K562 (cell line): ENCODE data around the gene MTOR. TPM values are rescaled to one million over a fixed set of nuclear protein-coding genes. Genes with fewer than 3 reads are reported as not detected.

ENCODE experiments used
- ATAC-seq: fragments of 200-7000 bp; cut with Tn5 transposase; 3 replicates; pipeline ENCODE4 v1.9.1; 2020; ENCODE audit warnings: moderate library complexity
- BruUV-seq: library from RNA; stranded (reverse); fragments of 400-500 nt; replicated peaks from 2 replicates; lab custom pipeline; 2021; lab: Mats Ljungman, UMichigan
- CTCF ChIA-PET: fragments of 300-600 bp; formaldehyde crosslinking; extraction: SDS; loops from one replicate; lab custom pipeline; 2021; ENCODE audit warnings: low intra/inter-chr PET ratio; lab: Yijun Ruan, JAX
- POLR2A ChIA-PET: fragments of 300-600, 350-650 bp; sonication (Branson Sonifier 250); formaldehyde crosslinking; extraction: SDS; loops from one replicate; lab custom pipeline; 2021; ENCODE audit warnings: antibody characterized with exemption, inconsistent platforms; lab: Yijun Ruan, JAX
- DNase-seq, 4 experiments: peaks; one replicate each; pipeline versions ENCODE4 v3.0.0 to v3.0.0-alpha.2; 2011 to 2018; ENCODE audit warnings: low spot score in 3 of 4, mixed read lengths in 3 of 4; ENCODE audit errors: extremely low read depth in 1 of 4
- FAIRE-seq: peaks from 2 replicates; lab custom pipeline; 2011; peaks lifted over from hg19 to GRCh38; lab: Jason Lieb, UNC
- H2AFZ ChIP-seq: 2 replicates; pipeline ENCODE4 v1.6.0; 2011; ENCODE audit warnings: low read depth, low read length, control low read depth, inconsistent platforms
- H3K27ac ChIP-seq: fragments of 200-600 bp; 3 replicates; pipeline ENCODE4 v1.8.0; 2011; ENCODE audit warnings: low read depth, mild to moderate bottlenecking, control low read depth, inconsistent platforms, low read length, moderate library complexity, mixed read lengths; ENCODE audit errors: extremely low read depth
- H3K27me3 ChIP-seq, 2 experiments: fragments of 300-600 bp in 1 of 2; 2 replicates in 1 of 2; 3 replicates in 1 of 2; pipeline versions ENCODE4 v1.6.0 to v1.8.0; 2011; ENCODE audit warnings: inconsistent platforms in 2 of 2, low read length in 2 of 2, mild to moderate bottlenecking in 1 of 2, mixed read lengths in 1 of 2, moderate library complexity in 1 of 2; ENCODE audit not compliant: control insufficient read depth in 2 of 2, insufficient read depth in 2 of 2
- H3K36me3 ChIP-seq: fragments of 300-600 bp; 3 replicates; pipeline ENCODE4 v1.8.0; 2011; ENCODE audit warnings: mild to moderate bottlenecking, low read length, inconsistent platforms; ENCODE audit not compliant: control insufficient read depth, insufficient read depth
- H3K4me1 ChIP-seq, 2 experiments: fragments of 200-600 bp in 1 of 2; replicated peaks in 1 of 2; 2 replicates in 1 of 2; 3 replicates in 1 of 2; pipeline versions ENCODE4 v1.5.1 to v1.8.0; 2011; ENCODE audit warnings: inconsistent platforms in 2 of 2, low read length in 2 of 2, mild to moderate bottlenecking in 1 of 2, mixed read lengths in 1 of 2, moderate library complexity in 1 of 2; ENCODE audit not compliant: control insufficient read depth in 2 of 2, insufficient read depth in 2 of 2
- H3K4me2 ChIP-seq: 2 replicates; pipeline ENCODE4 v1.6.1; 2011; ENCODE audit warnings: low read length, control low read depth, inconsistent platforms, mixed read lengths; ENCODE audit not compliant: insufficient read depth
- H3K4me3 ChIP-seq: fragments of 200-600 bp; sonication (generic), shearing (Covaris generic); 2 replicates; pipeline ENCODE4 v1.5.1; 2016; ENCODE audit warnings: control low read depth, inconsistent platforms
- H3K79me2 ChIP-seq: fragments of 200-600 bp; 3 replicates; pipeline ENCODE4 v1.8.0; 2011; ENCODE audit warnings: low read length, inconsistent platforms; ENCODE audit not compliant: control insufficient read depth, insufficient read depth
- H3K9ac ChIP-seq, 2 experiments: 2 replicates each; pipeline versions ENCODE4 v1.6.0 to v1.6.1; 2011; ENCODE audit warnings: low read depth in 2 of 2, low read length in 2 of 2, control low read depth in 1 of 2, inconsistent platforms in 1 of 2, mild to moderate bottlenecking in 1 of 2, mixed read lengths in 1 of 2; ENCODE audit not compliant: insufficient read depth in 1 of 2
- H3K9me1 ChIP-seq: one replicate; pipeline ENCODE4 v1.6.0; 2011; ENCODE audit warnings: inconsistent platforms, mild to moderate bottlenecking, low read length, moderate library complexity; ENCODE audit not compliant: control insufficient read depth, insufficient read depth
- H3K9me3 ChIP-seq: replicated peaks from 2 replicates; pipeline ENCODE4 v1.5.1; 2011; ENCODE audit warnings: low read depth, low read length, inconsistent platforms; ENCODE audit not compliant: control insufficient read depth, insufficient read depth
- H4K20me1 ChIP-seq: replicated peaks from 2 replicates; pipeline ENCODE4 v1.6.1; 2011; ENCODE audit warnings: low read length, inconsistent platforms, mixed read lengths; ENCODE audit not compliant: control insufficient read depth, insufficient read depth
- CHD1 ChIP-seq: fragments of 200-600 bp; sonication (generic); IDR thresholded peaks from one replicate; pipeline ENCODE4 v1.6.1; 2012; ENCODE audit warnings: mild to moderate bottlenecking, moderate library complexity, low read length, inconsistent platforms
- EP300 ChIP-seq: IDR thresholded peaks from 2 replicates; pipeline ENCODE4 v1.6.1; 2012; ENCODE audit warnings: low read length, improper control_type of control experiment
- SOX6 ChIP-seq: fragments of 450-650 bp; IDR thresholded peaks from 2 replicates; pipeline ENCODE4 v1.6.1; 2014; ENCODE audit warnings: mild to moderate bottlenecking
- ZBTB43 ChIP-seq: sonication (generic); formaldehyde crosslinking; IDR thresholded peaks from 2 replicates; pipeline ENCODE4 v1.8.0; 2023; ENCODE audit warnings: mild to moderate bottlenecking, missing genetic modification reagents
- WGBS: fragments of 100-300 bp; shearing (Covaris generic); methylation state at CpG from one replicate; pipeline ENCODE4 v1.1.6; 2016; ENCODE audit warnings: low coverage, mixed read lengths; ENCODE audit not compliant: insufficient coverage; ENCODE audit errors: missing lambda C conversion rate; 5-methylcytosine and 5-hydroxymethylcytosine counted together
- in situ Hi-C: fragments of 300-500 bp; cut with MboI; formaldehyde crosslinking; loops from 4 replicates; pipeline ENCODE4 v1.15.0; 2018; ENCODE audit warnings: inconsistent platforms, mixed read lengths
- intact Hi-C: fragments of 100-400 bp; cut with micrococcal nuclease; formaldehyde crosslinking; loops from 2 replicates; pipeline ENCODE4 v1.14.2; 2022
- polyA plus RNA-seq, 8 experiments: library from polyadenylated mRNA; depleted of rRNA in 4 of 8; stranded (reverse) in 5 of 8; unstranded in 3 of 8; fragments of >200 nt; fragmentation: Nextera tagmentation in 2 of 8; fragmentation: Illumina TruSeq in 1 of 8; extraction: Ambion mirVana in 2 of 8; extraction: Trizol in 1 of 8; gene quantifications; 2 replicates each; pipeline versions ENCODE4 v1.2.1 to v1.2.3, GENCODE V29; 2011 to 2014; ENCODE audit warnings: inconsistent platforms in 1 of 8, missing spikeins in 1 of 8
- total RNA-seq, 7 experiments: library from RNA; depleted of rRNA in 6 of 7; stranded (reverse); fragments of >200 nt in 6 of 7; fragmentation: Illumina TruSeq in 2 of 7; extraction: Trizol in 2 of 7; gene quantifications; 2 replicates each; pipeline versions ENCODE4 v1.2.1 to v1.2.3, GENCODE V29; 2011 to 2021; ENCODE audit warnings: low replicate concordance in 1 of 7
- TF ChIP-seq, protein P1 (sequence below): sonication (generic); formaldehyde crosslinking; IDR thresholded peaks from 2 replicates; pipeline ENCODE4 v1.8.0; 2022; ENCODE audit warnings: mild to moderate bottlenecking, missing genetic modification reagents
- TF ChIP-seq, protein P2 (sequence below), 2 experiments: IDR thresholded peaks; 2 replicates each; pipeline ENCODE4 v1.6.1; 2012; ENCODE audit warnings: improper control_type of control experiment in 2 of 2, low read depth in 2 of 2, low read length in 2 of 2, borderline replicate concordance in 1 of 2

MTOR gene
- total and polyA plus RNA-seq, 9 of the 15 experiments (the other 6 are each of a cell fraction or from before 2014, with no cell fraction given) = 11.4 to 71.4 (median 52.2) TPM

GRCh38 chr1:11198851-11199594 is 63.3 kb downstream of the MTOR start (continued):
- no peak for TF ChIP-seq CHD1

DNA sequence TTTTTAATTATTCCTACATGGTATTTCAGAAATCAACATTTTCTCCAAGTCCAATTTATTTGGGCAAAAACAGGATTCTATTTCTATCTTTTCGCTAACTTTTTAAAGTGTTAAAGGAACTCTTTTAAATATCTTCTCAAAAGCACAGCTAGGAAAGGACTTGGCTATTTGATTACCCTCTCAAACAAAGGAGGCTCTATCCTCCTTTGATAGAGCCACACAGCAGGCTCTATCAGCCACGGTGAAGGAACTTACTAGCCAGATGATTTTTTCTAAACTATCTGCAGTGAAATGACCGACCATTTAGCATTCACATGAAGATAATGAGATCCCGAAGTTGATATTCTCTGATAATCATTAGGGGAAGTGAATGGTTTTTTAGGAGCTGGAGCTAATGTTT is 64.1 kb downstream of the MTOR start:
- BruUV-seq = no TSS peak
- no peak for FAIRE-seq
- H3K9me1 ChIP-seq = no peaks in the 10 kb centered on the region

More for the DNA sequence above, 64.1 kb downstream of the MTOR start:
- intact Hi-C loops = no loop called here
- no peak overlapping the region for H3K27ac ChIP-seq
- DNase-seq (no peak), ATAC-seq (no peak)
- POLR2A ChIA-PET = interaction anchor here (0.6 to 1.6 kb wide), 2 partner anchors 9 to 40 kb away, joined by 3 read pairs; partner anchors contain the start of gene ANGPTL7
- TF ChIP-seq ZBTB43 (CRISPR knock-in tag) (no peak), SOX6 (no peak), EP300 (no peak)
- TF ChIP-seq, protein P1, sequence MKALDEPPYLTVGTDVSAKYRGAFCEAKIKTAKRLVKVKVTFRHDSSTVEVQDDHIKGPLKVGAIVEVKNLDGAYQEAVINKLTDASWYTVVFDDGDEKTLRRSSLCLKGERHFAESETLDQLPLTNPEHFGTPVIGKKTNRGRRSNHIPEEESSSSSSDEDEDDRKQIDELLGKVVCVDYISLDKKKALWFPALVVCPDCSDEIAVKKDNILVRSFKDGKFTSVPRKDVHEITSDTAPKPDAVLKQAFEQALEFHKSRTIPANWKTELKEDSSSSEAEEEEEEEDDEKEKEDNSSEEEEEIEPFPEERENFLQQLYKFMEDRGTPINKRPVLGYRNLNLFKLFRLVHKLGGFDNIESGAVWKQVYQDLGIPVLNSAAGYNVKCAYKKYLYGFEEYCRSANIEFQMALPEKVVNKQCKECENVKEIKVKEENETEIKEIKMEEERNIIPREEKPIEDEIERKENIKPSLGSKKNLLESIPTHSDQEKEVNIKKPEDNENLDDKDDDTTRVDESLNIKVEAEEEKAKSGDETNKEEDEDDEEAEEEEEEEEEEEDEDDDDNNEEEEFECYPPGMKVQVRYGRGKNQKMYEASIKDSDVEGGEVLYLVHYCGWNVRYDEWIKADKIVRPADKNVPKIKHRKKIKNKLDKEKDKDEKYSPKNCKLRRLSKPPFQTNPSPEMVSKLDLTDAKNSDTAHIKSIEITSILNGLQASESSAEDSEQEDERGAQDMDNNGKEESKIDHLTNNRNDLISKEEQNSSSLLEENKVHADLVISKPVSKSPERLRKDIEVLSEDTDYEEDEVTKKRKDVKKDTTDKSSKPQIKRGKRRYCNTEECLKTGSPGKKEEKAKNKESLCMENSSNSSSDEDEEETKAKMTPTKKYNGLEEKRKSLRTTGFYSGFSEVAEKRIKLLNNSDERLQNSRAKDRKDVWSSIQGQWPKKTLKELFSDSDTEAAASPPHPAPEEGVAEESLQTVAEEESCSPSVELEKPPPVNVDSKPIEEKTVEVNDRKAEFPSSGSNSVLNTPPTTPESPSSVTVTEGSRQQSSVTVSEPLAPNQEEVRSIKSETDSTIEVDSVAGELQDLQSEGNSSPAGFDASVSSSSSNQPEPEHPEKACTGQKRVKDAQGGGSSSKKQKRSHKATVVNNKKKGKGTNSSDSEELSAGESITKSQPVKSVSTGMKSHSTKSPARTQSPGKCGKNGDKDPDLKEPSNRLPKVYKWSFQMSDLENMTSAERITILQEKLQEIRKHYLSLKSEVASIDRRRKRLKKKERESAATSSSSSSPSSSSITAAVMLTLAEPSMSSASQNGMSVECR (CRISPR knock-in tag) = no peak
- TF ChIP-seq, protein P2, sequence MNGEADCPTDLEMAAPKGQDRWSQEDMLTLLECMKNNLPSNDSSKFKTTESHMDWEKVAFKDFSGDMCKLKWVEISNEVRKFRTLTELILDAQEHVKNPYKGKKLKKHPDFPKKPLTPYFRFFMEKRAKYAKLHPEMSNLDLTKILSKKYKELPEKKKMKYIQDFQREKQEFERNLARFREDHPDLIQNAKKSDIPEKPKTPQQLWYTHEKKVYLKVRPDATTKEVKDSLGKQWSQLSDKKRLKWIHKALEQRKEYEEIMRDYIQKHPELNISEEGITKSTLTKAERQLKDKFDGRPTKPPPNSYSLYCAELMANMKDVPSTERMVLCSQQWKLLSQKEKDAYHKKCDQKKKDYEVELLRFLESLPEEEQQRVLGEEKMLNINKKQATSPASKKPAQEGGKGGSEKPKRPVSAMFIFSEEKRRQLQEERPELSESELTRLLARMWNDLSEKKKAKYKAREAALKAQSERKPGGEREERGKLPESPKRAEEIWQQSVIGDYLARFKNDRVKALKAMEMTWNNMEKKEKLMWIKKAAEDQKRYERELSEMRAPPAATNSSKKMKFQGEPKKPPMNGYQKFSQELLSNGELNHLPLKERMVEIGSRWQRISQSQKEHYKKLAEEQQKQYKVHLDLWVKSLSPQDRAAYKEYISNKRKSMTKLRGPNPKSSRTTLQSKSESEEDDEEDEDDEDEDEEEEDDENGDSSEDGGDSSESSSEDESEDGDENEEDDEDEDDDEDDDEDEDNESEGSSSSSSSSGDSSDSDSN (IDR thresholded peaks at IDR 0.05; ENCODE audit: borderline replicate concordance in 1 of 2, low read depth in 2 of 2, low read length in 2 of 2) = no peak
- TF ChIP-seq, all 486 proteins: peak for 0
- 72% methylated on average over 4 of the region's 4 CpGs for WGBS
- no peaks in the 10 kb centered on the region for H3K9me3 ChIP-seq
- peaks cover 84% of the 10 kb centered on the region for H3K36me3 ChIP-seq
- in situ Hi-C loops = no loop called here
- H3K9ac ChIP-seq = no peak overlapping the region
- H3K4me3 ChIP-seq = no peak overlapping the region
- CTCF ChIA-PET = no interaction called here
- no peak overlapping the region for H2AFZ ChIP-seq
- no peaks in the 10 kb centered on the region for H3K79me2 ChIP-seq
- no peaks in the 10 kb centered on the region for H3K4me1 ChIP-seq
- H3K27me3 ChIP-seq = no peaks in the 10 kb centered on the region
- no peaks in the 10 kb centered on the region for H4K20me1 ChIP-seq
- H3K4me2 ChIP-seq = no peak overlapping the region
